GM23338 (cell line): ENCODE data around the gene CTNS. TPM values are rescaled to one million over a fixed set of nuclear protein-coding genes. Genes with fewer than 3 reads are reported as not detected.

ENCODE experiments used
- ATAC-seq: fragments of 200-7000 bp; cut with Tn5 transposase; 3 replicates; pipeline ENCODE4 v1.9.1; 2020
- DNase-seq: peaks from one replicate; pipeline ENCODE4 v3.0.0-alpha.2; 2015; ENCODE audit warnings: low spot score
- H2AFZ ChIP-seq: fragments of 200-600 bp; sonication (generic); 2 replicates; pipeline ENCODE4 v1.8.0; 2016; ENCODE audit warnings: antibody characterized with exemption, mild to moderate bottlenecking, moderate library complexity
- H3F3A ChIP-seq: fragments of 200-600 bp; sonication (generic); replicated peaks from 2 replicates; pipeline ENCODE4 v1.8.0; 2017; ENCODE audit warnings: antibody characterized with exemption, mixed run types, low read depth
- H3K27ac ChIP-seq: fragments of 200-600 bp; sonication (generic); 2 replicates; pipeline ENCODE4 v1.6.1; 2016; ENCODE audit warnings: low read depth
- H3K27me3 ChIP-seq: fragments of 200-600 bp; sonication (generic); 2 replicates; pipeline ENCODE4 v1.8.0; 2016; ENCODE audit warnings: mild to moderate bottlenecking, mixed run types, moderate library complexity; ENCODE audit not compliant: insufficient read depth
- H3K36me3 ChIP-seq: fragments of 200-600 bp; sonication (generic); 2 replicates; pipeline ENCODE4 v1.8.0; 2016; ENCODE audit warnings: mild to moderate bottlenecking; ENCODE audit not compliant: insufficient read depth
- H3K4me1 ChIP-seq: fragments of 200-600 bp; sonication (generic); 2 replicates; pipeline ENCODE4 v1.8.0; 2016; ENCODE audit warnings: mild to moderate bottlenecking, moderate library complexity; ENCODE audit not compliant: insufficient read depth
- H3K4me2 ChIP-seq: fragments of 200-600 bp; sonication (generic); 2 replicates; pipeline ENCODE4 v1.7.1; 2017; ENCODE audit warnings: mixed run types
- H3K4me3 ChIP-seq: fragments of 200-600 bp; sonication (generic); 2 replicates; pipeline ENCODE4 v1.6.1; 2016; ENCODE audit warnings: mixed run types
- H3K79me2 ChIP-seq: fragments of 200-600 bp; sonication (generic); replicated peaks from 2 replicates; pipeline ENCODE4 v1.8.0; 2017; ENCODE audit warnings: mild to moderate bottlenecking; ENCODE audit not compliant: insufficient read depth
- H3K9me2 ChIP-seq: fragments of 200-600 bp; sonication (generic); 2 replicates; pipeline ENCODE4 v1.8.0; 2017; ENCODE audit not compliant: insufficient read depth
- H4K20me1 ChIP-seq: fragments of 200-600 bp; sonication (generic); replicated peaks from 2 replicates; pipeline ENCODE4 v1.8.0; 2017; ENCODE audit warnings: mild to moderate bottlenecking; ENCODE audit not compliant: insufficient read depth
- H3K27ac Mint-ChIP-seq: 2 replicates; pipeline ENCODE4 v1.8.0; 2020; ENCODE audit warnings: inconsistent platforms, mild to moderate bottlenecking, moderate library complexity, mixed read lengths
- H3K27me3 Mint-ChIP-seq: 3 replicates; pipeline ENCODE4 v1.8.0; 2022; ENCODE audit warnings: low read depth, mild to moderate bottlenecking, moderate library complexity, mixed read lengths, inconsistent platforms; ENCODE audit not compliant: insufficient read depth, poor library complexity
- H3K36me3 Mint-ChIP-seq: 3 replicates; pipeline ENCODE4 v1.8.0; 2021; ENCODE audit warnings: low read depth, mild to moderate bottlenecking, inconsistent platforms, moderate library complexity, mixed read lengths
- H3K4me1 Mint-ChIP-seq: 3 replicates; pipeline ENCODE4 v1.8.0; 2020; ENCODE audit warnings: mild to moderate bottlenecking, inconsistent platforms, mixed read lengths
- H3K4me3 Mint-ChIP-seq: 3 replicates; pipeline ENCODE4 v1.8.0; 2021; ENCODE audit warnings: moderate library complexity, mild to moderate bottlenecking, inconsistent platforms, mixed read lengths
- H3K9me3 Mint-ChIP-seq: 3 replicates; pipeline ENCODE4 v1.8.0; 2020; ENCODE audit warnings: moderate library complexity, mild to moderate bottlenecking, inconsistent platforms, mixed read lengths
- CREB1 ChIP-seq: fragments of 250-450 bp; sonication (Bioruptor Pico); IDR thresholded peaks from 2 replicates; pipeline ENCODE4 v1.5.0; 2020; ENCODE audit warnings: low read depth, mild to moderate bottlenecking, moderate library complexity
- ETS1 ChIP-seq: IDR thresholded peaks from 2 replicates; pipeline ENCODE4 v1.6.1; 2016; ENCODE audit warnings: antibody characterized with exemption
- EZH2 ChIP-seq: fragments of 200-600 bp; sonication (generic); IDR thresholded peaks from one replicate; pipeline ENCODE4 v1.8.0; 2017; ENCODE audit warnings: antibody characterized with exemption, mild to moderate bottlenecking, low read depth; ENCODE audit not compliant: unreplicated experiment
- EZH2phosphoT487 ChIP-seq: fragments of 200-600 bp; sonication (generic); IDR thresholded peaks from one replicate; pipeline ENCODE4 v1.8.1; 2018; ENCODE audit warnings: antibody characterized with exemption; ENCODE audit not compliant: unreplicated experiment
- JUNB ChIP-seq: IDR thresholded peaks from one replicate; pipeline ENCODE4 v1.6.1; 2016; ENCODE audit warnings: antibody characterized with exemption; ENCODE audit not compliant: unreplicated experiment
- NANOG ChIP-seq: IDR thresholded peaks from 2 replicates; pipeline ENCODE4 v1.6.1; 2016; ENCODE audit warnings: antibody characterized with exemption, borderline replicate concordance
- POLR2AphosphoS5 ChIP-seq: IDR thresholded peaks from 2 replicates; pipeline ENCODE4 v1.6.1; 2016; ENCODE audit warnings: antibody characterized with exemption, low read depth
- REST ChIP-seq: IDR thresholded peaks from one replicate; pipeline ENCODE4 v1.6.1; 2018; ENCODE audit warnings: antibody characterized with exemption; ENCODE audit not compliant: unreplicated experiment
- STAT1 ChIP-seq: IDR thresholded peaks from one replicate; pipeline ENCODE4 v1.6.1; 2016; ENCODE audit warnings: antibody characterized with exemption; ENCODE audit not compliant: unreplicated experiment
- polyA plus RNA-seq: library from polyadenylated mRNA; unstranded; fragments of >200 nt; fragmentation: Nextera tagmentation; extraction: Ambion mirVana; gene quantifications from 2 replicates; pipeline ENCODE4 v1.2.1, GENCODE V29; 2016
- total RNA-seq: library from RNA; depleted of rRNA; stranded (reverse); fragments of >200 nt; shearing (Covaris generic); gene quantifications from 2 replicates; pipeline ENCODE4 v1.2.3, GENCODE V29; 2014

The CTNS gene
- total and polyA plus RNA-seq, 2 experiments from 2014 or later = 5.9 to 21.8 TPM

- TF ChIP-seq REST (no peak), EZH2 (no peak)
These were observed 4.5 kb downstream of the CTNS start (continued) for GRCh38 chr17:3641014-3641413.

GRCh38 chr17:3641717-3642486 is 5.3 kb downstream of the CTNS start:
- peaks cover 5% of the 10 kb centered on the region for H3K27me3 Mint-ChIP-seq
- no peaks in the 10 kb centered on the region; the same call in 1 of the 2 replicates for H4K20me1 ChIP-seq
- no peaks in the 10 kb centered on the region for H3F3A ChIP-seq
- H3K9me2 ChIP-seq = no peaks in the 10 kb centered on the region
- no peaks in the 10 kb centered on the region for H3K27me3 ChIP-seq
- H3K4me3 Mint-ChIP-seq = no peak overlapping the region
- peak overlapping the region; percentile 59; the same call in 1 of the 2 replicates for H3K27ac ChIP-seq
- H3K4me1 Mint-ChIP-seq = peaks cover 14% of the 10 kb centered on the region
- TF ChIP-seq POLR2AphosphoS5 = no peak
- no peak for TF ChIP-seq EZH2phosphoT487
- TF ChIP-seq JUNB = no peak
- no peak for TF ChIP-seq ETS1
- no peak for TF ChIP-seq STAT1
- no peak for TF ChIP-seq NANOG
- TF ChIP-seq REST = no peak
- TF ChIP-seq CREB1 (CRISPR knock-in tag) = no peak
- peaks cover 6% of the 10 kb centered on the region; the same call in 1 of the 3 replicates for H3K36me3 Mint-ChIP-seq
- H3K4me3 ChIP-seq = no peak overlapping the region
- peak overlapping the region; percentile 75 for H3K27ac Mint-ChIP-seq
- no peaks in the 10 kb centered on the region for H3K36me3 ChIP-seq
- H2AFZ ChIP-seq = no peak overlapping the region
- H3K4me1 ChIP-seq = peaks cover 7% of the 10 kb centered on the region; the same call in 1 of the 2 replicates
- no peak overlapping the region for H3K4me2 ChIP-seq
- H3K79me2 ChIP-seq = peaks cover 13% of the 10 kb centered on the region
- no peaks in the 10 kb centered on the region for H3K9me3 Mint-ChIP-seq
- ATAC-seq = no peak
- DNase-seq = no peak
